GM18951 (cell line): ENCODE measurements around the gene NEURL2.

Experiments used
- POLR2A ChIP-seq: IDR thresholded peaks from 4 replicates; pipeline ENCODE4 v1.6.1; 2011; ENCODE audit warnings: mild to moderate bottlenecking; ENCODE audit not compliant: insufficient read length, insufficient read depth; ENCODE audit errors: extremely low read depth
- in situ Hi-C: fragments of 300-500 bp; cut with MboI; formaldehyde crosslinking; loops from one replicate; pipeline ENCODE4 v1.12.0; 2022; ENCODE audit warnings: low sequenced_read_pairs, mixed read lengths, inconsistent platforms; ENCODE audit not compliant: unreplicated experiment

The NEURL2 gene

DNA sequence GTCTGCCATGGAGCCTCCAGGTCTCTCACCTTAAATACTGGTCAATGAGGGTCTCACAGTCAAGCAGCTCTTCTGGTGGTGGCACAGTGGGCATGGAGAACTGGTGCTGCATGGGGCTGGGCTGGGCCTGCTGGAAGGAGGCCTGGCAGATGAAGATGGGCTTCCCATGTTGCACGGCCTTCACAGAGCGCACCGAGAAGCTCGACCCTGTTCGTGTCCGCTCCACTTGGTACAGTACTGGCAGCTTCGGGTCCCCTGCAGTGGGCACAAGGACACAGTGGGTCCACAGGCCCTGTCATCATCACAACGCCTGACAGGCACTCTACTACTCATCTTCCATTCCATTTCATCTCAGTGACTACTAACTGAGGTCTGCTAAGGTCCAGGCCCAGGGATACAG, 42.6 kb downstream of the NEURL2 start:
- in situ Hi-C loops = no loop called here
- TF ChIP-seq POLR2A = no peak

DNA sequence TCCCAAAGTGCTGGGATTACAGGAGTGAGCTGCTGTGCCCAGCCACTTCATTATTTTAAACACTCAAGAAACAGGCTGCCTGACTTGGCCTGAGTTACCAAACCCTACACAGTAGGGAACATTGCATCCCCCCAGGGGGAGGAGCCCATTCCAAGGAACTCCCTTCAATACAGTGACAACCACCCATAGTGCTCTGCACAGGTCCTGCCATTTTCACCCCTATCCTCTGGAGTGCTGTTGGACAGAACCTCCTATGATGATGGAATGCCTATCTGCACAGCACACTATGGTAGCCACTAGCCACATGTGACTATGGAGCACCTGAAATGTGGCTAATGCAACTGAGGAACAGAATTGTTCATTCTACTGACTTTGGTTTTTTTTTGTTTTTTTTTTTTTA, 45.6 kb downstream of the NEURL2 start:
- in situ Hi-C loops = no loop called here
- TF ChIP-seq POLR2A = no peak

DNA sequence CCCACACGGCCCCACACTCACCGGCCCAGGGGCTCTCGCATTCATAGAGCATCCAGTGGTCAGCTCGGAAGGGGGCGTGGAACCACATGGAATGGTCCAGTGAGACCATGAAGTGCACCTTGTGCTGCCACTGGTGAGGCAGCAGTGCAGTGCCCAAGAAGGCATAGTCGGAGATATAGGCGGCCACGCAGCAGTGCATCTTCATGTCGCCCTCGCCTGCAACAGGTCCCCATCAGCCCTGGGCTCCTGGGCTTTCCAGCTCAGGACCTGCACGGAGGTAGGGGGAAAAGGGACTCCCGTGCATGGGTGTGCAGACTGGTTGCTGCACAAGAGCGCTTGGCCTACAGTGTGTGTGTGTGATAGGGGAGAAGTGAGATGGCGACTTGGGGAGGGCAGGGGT, 47.5 kb downstream of the NEURL2 start:
- TF ChIP-seq POLR2A = no peak
- in situ Hi-C loops = no loop called here

DNA sequence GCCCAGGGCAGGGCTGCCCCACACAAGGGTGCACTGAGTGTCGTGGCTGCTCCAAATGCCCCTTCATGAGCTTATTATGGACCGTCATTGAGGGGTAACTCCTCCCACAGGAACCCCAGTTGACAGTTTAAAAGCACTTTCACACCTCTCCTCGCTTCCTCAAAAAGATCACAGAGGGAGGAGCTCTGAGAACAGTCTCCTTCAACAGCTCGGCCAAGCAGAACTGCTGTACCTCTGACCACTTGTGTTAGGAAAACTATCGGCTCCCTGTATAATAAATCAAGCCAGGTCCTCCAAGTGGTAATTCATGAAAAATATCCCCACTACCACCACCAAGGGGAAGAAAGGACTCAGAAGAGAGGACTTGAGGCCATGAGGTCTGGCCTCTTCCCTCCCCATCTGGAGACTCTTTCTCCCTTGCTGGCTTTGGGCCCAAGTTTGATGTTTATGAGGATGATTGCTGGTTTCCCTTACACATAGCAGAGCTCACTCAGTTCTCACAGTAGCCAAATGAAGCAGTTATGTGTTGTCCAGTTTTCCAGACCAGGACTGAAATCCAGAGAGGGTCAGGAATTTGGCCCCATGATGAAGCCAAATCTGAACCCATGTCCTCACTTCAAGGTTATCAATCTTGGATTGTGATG, 48.7 kb downstream of the NEURL2 start:
- in situ Hi-C loops = no loop called here
- no peak for TF ChIP-seq POLR2A

DNA sequence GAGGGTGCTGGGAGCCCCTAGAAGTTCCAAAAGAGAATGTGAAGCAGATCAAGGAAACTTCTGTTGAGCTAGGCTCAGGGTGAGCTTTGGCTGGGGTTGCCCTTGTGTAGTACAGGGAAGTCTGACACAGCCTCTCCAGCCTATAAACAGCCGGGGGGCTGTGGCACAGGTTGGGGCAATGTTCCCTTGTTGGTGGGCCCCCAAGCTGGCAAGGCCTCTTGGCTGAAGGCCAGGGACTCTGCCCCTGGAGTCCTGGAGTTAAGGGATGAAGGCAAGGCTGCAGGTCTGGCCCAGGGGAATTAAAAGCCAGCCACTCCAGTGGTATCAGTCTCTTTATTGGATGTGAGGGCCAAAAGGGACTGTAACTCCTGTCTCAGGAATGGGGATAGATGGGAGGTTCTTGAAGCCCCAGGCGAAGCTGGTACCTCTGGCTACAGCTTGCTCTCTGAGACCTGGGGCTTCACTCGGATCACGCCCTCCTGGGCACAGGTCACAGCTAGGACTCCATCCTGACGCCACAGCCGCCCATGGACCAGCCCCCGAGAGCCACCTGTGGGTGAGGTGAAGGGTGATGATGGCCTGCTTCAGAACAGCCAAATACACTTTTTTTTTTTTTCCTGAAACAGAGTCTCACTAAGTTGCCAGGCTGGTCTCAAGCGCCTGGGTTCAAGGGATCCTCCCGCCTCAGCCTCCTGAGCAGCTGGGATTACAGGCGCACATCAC, 49.4 kb downstream of the NEURL2 start:
- in situ Hi-C loops = no loop called here
- TF ChIP-seq POLR2A = no peak

DNA sequence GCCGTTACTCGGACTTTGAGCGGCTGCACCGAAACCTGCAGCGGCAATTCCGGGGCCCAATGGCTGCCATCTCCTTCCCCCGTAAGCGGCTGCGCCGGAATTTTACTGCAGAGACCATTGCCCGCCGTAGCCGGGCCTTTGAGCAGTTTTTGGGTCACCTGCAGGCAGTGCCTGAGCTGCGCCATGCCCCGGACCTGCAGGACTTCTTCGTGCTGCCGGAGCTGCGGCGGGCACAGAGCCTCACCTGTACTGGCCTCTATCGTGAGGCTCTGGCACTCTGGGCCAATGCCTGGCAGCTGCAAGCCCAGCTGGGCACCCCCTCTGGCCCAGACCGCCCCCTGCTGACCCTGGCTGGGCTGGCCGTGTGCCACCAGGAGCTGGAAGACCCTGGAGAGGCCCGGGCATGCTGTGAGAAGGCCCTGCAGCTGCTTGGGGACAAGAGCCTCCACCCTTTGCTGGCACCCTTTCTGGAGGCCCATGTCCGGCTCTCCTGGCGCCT, 50.3 kb downstream of the NEURL2 start:
- in situ Hi-C loops = no loop called here
- TF ChIP-seq POLR2A = no peak
